Nephron (organoid): Measurements from ENCODE around the gene SPEG.

ENCODE experiments used
- H3K27ac Mint-ChIP-seq, 3 experiments: 2 replicates each; pipeline ENCODE4 v1.8.0; 2020; ENCODE audit warnings: mixed read lengths in 3 of 3, mild to moderate bottlenecking in 2 of 3, moderate library complexity in 1 of 3
- H3K27me3 Mint-ChIP-seq: 2 replicates; pipeline ENCODE4 v1.8.0; 2021; ENCODE audit warnings: low read depth, mild to moderate bottlenecking, moderate library complexity, mixed read lengths
- H3K36me3 Mint-ChIP-seq: 2 replicates; pipeline ENCODE4 v1.8.0; 2020; ENCODE audit warnings: low read depth, mixed read lengths
- H3K4me1 Mint-ChIP-seq: 2 replicates; pipeline ENCODE4 v1.8.0; 2020; ENCODE audit warnings: mixed read lengths
- H3K4me3 Mint-ChIP-seq, 3 experiments: 2 replicates each; pipeline ENCODE4 v1.8.0; 2020; ENCODE audit warnings: mild to moderate bottlenecking in 3 of 3, mixed read lengths in 3 of 3, moderate library complexity in 2 of 3
- H3K9me3 Mint-ChIP-seq: 2 replicates; pipeline ENCODE4 v1.8.0; 2020; ENCODE audit warnings: mixed read lengths
- TF ChIP-seq, protein P1 (sequence below), 3 experiments: fragments of 200-600 bp; sonication (generic); IDR thresholded peaks; one replicate each; pipeline ENCODE4 v1.5.0; 2021; ENCODE audit warnings: antibody characterized with exemption in 3 of 3; ENCODE audit not compliant: unreplicated experiment in 3 of 3

SPEG gene

DNA sequence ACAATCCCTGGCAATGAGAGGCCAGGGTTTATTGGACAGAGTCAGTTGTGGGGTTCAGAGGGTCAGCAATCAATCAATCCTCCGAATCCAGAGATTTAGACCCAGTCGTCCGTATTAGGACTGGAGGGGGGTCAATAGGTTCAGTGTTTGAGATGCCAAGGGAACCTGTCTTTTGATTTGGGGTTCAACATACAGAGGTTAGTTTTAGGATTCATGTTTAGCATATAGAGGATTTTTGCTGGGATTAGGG is 64.3 kb downstream of the SPEG start:
- Mint-ChIP-seq H3K9me3 (no peaks in the 10 kb centered on the region), H3K4me1 (peaks cover 42% of the 10 kb centered on the region), H3K27ac (peak overlapping the region; percentile 78 to 84 (median 84)), H3K27me3 (peaks cover 43% of the 10 kb centered on the region), H3K36me3 (peaks cover 3% of the 10 kb centered on the region), H3K4me3 (peak overlapping the region; percentile 87 to 91 (median 87))
- TF ChIP-seq, protein P1, sequence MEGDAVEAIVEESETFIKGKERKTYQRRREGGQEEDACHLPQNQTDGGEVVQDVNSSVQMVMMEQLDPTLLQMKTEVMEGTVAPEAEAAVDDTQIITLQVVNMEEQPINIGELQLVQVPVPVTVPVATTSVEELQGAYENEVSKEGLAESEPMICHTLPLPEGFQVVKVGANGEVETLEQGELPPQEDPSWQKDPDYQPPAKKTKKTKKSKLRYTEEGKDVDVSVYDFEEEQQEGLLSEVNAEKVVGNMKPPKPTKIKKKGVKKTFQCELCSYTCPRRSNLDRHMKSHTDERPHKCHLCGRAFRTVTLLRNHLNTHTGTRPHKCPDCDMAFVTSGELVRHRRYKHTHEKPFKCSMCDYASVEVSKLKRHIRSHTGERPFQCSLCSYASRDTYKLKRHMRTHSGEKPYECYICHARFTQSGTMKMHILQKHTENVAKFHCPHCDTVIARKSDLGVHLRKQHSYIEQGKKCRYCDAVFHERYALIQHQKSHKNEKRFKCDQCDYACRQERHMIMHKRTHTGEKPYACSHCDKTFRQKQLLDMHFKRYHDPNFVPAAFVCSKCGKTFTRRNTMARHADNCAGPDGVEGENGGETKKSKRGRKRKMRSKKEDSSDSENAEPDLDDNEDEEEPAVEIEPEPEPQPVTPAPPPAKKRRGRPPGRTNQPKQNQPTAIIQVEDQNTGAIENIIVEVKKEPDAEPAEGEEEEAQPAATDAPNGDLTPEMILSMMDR (IDR thresholded peaks at IDR 0.05; ENCODE audit: unreplicated experiment in 3 of 3), result no peak

DNA sequence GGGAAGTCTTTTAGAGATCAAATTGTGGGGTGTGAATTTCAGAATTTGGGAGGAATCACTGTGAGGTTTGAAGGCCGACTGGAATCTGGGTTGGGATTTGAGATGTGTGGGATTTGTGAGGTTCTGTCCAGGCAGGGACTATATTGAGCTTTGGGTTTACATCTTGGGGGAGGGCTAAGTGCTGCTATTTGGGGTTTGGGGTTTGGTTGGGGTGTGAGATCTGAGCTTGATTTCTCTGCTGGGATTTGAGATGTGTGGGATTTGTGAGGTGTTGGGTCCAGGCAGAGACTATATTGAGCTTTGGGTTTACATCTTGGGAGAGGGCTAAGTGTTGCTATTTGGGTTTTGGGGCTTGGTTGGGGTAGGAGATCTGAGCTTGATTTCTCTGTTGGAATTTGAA is 64.9 kb downstream of the SPEG start:
- peak overlapping the region; percentile 78 to 84 (median 84) for H3K27ac Mint-ChIP-seq
- H3K9me3 Mint-ChIP-seq, result no peaks in the 10 kb centered on the region
- TF ChIP-seq, protein P1 (IDR thresholded peaks at IDR 0.05; ENCODE audit: unreplicated experiment in 3 of 3), result no peak
- H3K27me3 Mint-ChIP-seq, result peaks cover 44% of the 10 kb centered on the region
- peak overlapping the region; percentile 87 to 91 (median 87) for H3K4me3 Mint-ChIP-seq
- H3K4me1 Mint-ChIP-seq, result peaks cover 42% of the 10 kb centered on the region
- peaks cover 4% of the 10 kb centered on the region for H3K36me3 Mint-ChIP-seq

DNA sequence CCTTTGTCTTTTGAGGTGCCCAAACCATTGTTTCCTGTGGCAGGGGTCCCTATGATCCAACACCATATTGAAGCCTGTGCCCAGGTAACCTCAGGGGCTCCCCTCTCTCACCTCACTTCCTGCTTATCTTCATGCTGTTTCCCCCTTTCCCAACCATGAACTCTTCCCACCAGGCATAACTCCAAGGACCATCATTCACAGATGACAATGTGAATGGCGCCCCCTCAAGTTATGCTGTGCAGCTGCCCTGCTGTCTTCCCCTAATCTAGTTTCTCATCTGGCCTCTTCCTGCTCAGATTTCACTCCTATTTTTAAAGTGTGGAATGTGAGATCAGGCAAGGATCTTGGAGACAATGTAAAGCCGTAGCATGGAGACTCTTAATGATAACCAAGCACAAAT is 65.5 kb downstream of the SPEG start:
- TF ChIP-seq, protein P1 (IDR thresholded peaks at IDR 0.05; ENCODE audit: unreplicated experiment in 3 of 3), result peak in 1 of 3 experiments; percentile 12
- Mint-ChIP-seq H3K9me3 (no peaks in the 10 kb centered on the region), H3K4me3 (peak overlapping the region; percentile 87 to 91 (median 87)), H3K36me3 (peaks cover 7% of the 10 kb centered on the region), H3K4me1 (peaks cover 39% of the 10 kb centered on the region), H3K27me3 (peaks cover 41% of the 10 kb centered on the region), H3K27ac (peak overlapping the region; percentile 58 to 84 (median 78))

DNA sequence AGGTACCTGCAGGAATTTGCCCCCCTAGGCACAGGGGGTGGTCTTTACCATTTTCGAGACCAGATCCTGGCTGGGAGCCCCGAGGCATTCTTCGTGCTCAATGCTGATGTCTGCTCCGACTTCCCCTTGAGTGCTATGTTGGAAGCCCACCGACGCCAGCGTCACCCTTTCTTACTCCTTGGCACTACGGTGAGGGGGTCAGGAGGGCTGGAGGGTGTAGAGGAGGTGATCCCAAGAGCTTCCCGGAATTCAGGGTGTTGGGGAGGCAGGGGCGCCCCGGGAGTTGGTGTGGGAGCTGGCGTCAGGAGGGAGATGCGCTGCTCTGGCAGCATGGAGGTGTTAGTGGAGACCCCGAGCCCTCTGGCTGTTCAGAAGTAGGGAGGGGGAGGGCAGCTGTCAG is 67.2 kb downstream of the SPEG start:
- Mint-ChIP-seq H3K27ac (peak overlapping the region in 1 of 3 experiments; percentile 47), H3K36me3 (peaks cover 11% of the 10 kb centered on the region), H3K4me1 (peaks cover 38% of the 10 kb centered on the region), H3K4me3 (no peak overlapping the region), H3K27me3 (peaks cover 24% of the 10 kb centered on the region), H3K9me3 (no peaks in the 10 kb centered on the region)
- TF ChIP-seq, protein P1 (IDR thresholded peaks at IDR 0.05; ENCODE audit: unreplicated experiment in 3 of 3), result no peak

DNA sequence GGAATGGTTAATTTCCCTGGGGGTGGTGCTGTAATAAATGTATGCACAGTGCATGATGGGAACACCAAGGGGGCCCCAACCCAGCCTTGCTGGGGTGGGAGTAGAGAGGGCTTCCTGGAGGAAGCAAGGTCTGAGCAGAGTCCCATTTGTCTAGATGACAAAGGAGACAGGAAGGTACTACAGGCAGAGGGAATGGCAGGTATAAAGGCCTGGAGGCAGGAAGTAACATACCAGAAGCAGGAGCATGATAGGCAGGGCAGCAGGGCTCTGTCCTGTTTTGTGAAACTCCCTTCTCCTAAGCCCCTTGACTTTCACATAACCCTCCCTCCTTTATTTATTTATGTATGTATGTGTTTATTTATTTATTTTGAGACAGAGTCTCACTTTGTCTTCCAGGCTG is 68.0 kb downstream of the SPEG start:
- Mint-ChIP-seq H3K27me3 (peaks cover 16% of the 10 kb centered on the region), H3K4me3 (no peak overlapping the region), H3K27ac (no peak overlapping the region), H3K9me3 (no peaks in the 10 kb centered on the region), H3K4me1 (peaks cover 42% of the 10 kb centered on the region), H3K36me3 (peaks cover 11% of the 10 kb centered on the region)
- TF ChIP-seq, protein P1 (IDR thresholded peaks at IDR 0.05; ENCODE audit: unreplicated experiment in 3 of 3), result no peak

DNA sequence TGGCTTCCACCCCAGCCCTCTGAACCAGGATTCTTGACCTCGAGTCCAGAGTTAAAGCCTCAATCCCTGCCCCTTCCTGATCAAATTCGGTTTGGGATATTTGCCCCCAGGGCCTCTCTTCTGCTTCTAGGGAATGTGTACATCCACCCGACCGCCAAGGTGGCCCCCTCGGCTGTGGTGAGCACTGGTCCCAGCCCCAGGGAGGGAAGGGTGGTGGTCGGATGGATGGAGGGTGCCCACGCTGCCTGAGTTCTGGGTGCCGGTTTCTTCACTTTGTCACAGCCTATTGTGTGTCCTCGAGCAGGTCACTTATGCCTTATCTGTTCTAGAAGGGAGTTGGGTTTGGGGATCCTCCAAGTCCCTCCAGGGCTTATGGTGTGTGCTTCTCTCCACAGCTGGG is 70.9 kb downstream of the SPEG start:
- TF ChIP-seq, protein P1 (IDR thresholded peaks at IDR 0.05; ENCODE audit: unreplicated experiment in 3 of 3), result no peak
- peaks cover 39% of the 10 kb centered on the region for H3K4me1 Mint-ChIP-seq

More for the DNA sequence above, 70.9 kb downstream of the SPEG start:
- Mint-ChIP-seq H3K27me3 (peaks cover 20% of the 10 kb centered on the region), H3K27ac (no peak overlapping the region), H3K9me3 (no peaks in the 10 kb centered on the region), H3K36me3 (peaks cover 11% of the 10 kb centered on the region), H3K4me3 (no peak overlapping the region)
